Measurements from ENCODE around the gene CNTN4.

CNTN4 gene

GRCh38 chr3:2860626-2861025 lies 762.0 kb downstream of the CNTN4 start:
- no peak overlapping the region for H3K27ac ChIP-seq (replicated peaks)
- no peak for DNase-seq (ENCODE audit: low read depth in 1 of 2, low spot score in 1 of 2)
- no peak for TF ChIP-seq CTCF (IDR thresholded peaks at IDR 0.05; ENCODE audit: insufficient read depth, low read length)
- no peak for TF ChIP-seq POLR2AphosphoS5 (IDR thresholded peaks at IDR 0.05; ENCODE audit: low read depth)
- no peak for TF ChIP-seq SPI1 (IDR thresholded peaks at IDR 0.05; ENCODE audit: borderline replicate concordance, low read depth)
- TF ChIP-seq GABPA (IDR thresholded peaks at IDR 0.05; ENCODE audit: low read depth) = no peak
- TF ChIP-seq REST (IDR thresholded peaks at IDR 0.05; ENCODE audit: insufficient replicate concordance, low read depth) = no peak
- H3K4me3 ChIP-seq (replicated peaks; ENCODE audit: insufficient read depth, low read length) = no peak overlapping the region
- no peaks in the 10 kb centered on the region for H3K27me3 ChIP-seq (ENCODE audit: insufficient read depth, poor library complexity, severe bottlenecking)

GRCh38 chr3:2861120-2861519 lies 762.5 kb downstream of the CNTN4 start:
- Histone ChIP-seq H3K4me3 (replicated peaks; ENCODE audit: insufficient read depth, low read length) (no peak overlapping the region), H3K27me3 (ENCODE audit: insufficient read depth, poor library complexity, severe bottlenecking) (no peaks in the 10 kb centered on the region), H3K27ac (replicated peaks) (no peak overlapping the region)
- TF ChIP-seq GABPA (IDR thresholded peaks at IDR 0.05; ENCODE audit: low read depth) (no peak), SPI1 (IDR thresholded peaks at IDR 0.05; ENCODE audit: borderline replicate concordance, low read depth) (no peak), REST (IDR thresholded peaks at IDR 0.05; ENCODE audit: insufficient replicate concordance, low read depth) (no peak), POLR2AphosphoS5 (IDR thresholded peaks at IDR 0.05; ENCODE audit: low read depth) (no peak), CTCF (IDR thresholded peaks at IDR 0.05; ENCODE audit: insufficient read depth, low read length) (no peak)
- DNase-seq (ENCODE audit: low read depth in 1 of 2, low spot score in 1 of 2) = no peak

GRCh38 chr3:2861920-2862319 lies 763.3 kb downstream of the CNTN4 start:
- Histone ChIP-seq H3K27me3 (ENCODE audit: insufficient read depth, poor library complexity, severe bottlenecking) (no peaks in the 10 kb centered on the region), H3K27ac (replicated peaks) (no peak overlapping the region), H3K4me3 (replicated peaks; ENCODE audit: insufficient read depth, low read length) (no peak overlapping the region)
- DNase-seq (ENCODE audit: low read depth in 1 of 2, low spot score in 1 of 2) = no peak
- TF ChIP-seq REST (IDR thresholded peaks at IDR 0.05; ENCODE audit: insufficient replicate concordance, low read depth) = no peak
- no peak for TF ChIP-seq GABPA (IDR thresholded peaks at IDR 0.05; ENCODE audit: low read depth)
- TF ChIP-seq SPI1 (IDR thresholded peaks at IDR 0.05; ENCODE audit: borderline replicate concordance, low read depth) = no peak
- no peak for TF ChIP-seq CTCF (IDR thresholded peaks at IDR 0.05; ENCODE audit: insufficient read depth, low read length)
- TF ChIP-seq POLR2AphosphoS5 (IDR thresholded peaks at IDR 0.05; ENCODE audit: low read depth) = no peak
